Adrenal gland (tissue), 12 donors: ENCODE data around the gene HLCS. TPM values are rescaled to one million over a fixed set of nuclear protein-coding genes. Genes with fewer than 3 reads are reported as not detected.

ENCODE experiments used
- DNase-seq, 7 donors: peaks; one replicate each; pipeline ENCODE4 v3.0.0-alpha.2; 2019 to 2020
- H3K27ac ChIP-seq, 5 donors: fragments of 200-600 bp; sonication (generic) in 4 of 5; 1 replicate in 3 of 5; 2 replicates in 2 of 5; pipeline versions ENCODE4 v1.5.1 to v1.8.0; 2016 to 2020; ENCODE audit warnings: mild to moderate bottlenecking in 1 of 5
- H3K27me3 ChIP-seq: fragments of 200-600 bp; 2 replicates; pipeline ENCODE4 v1.8.0; 2021
- H3K36me3 ChIP-seq, 2 donors: fragments of 200-600 bp; replicated peaks in 1 of 2; 1 replicate in 1 of 2; 2 replicates in 1 of 2; pipeline versions ENCODE4 v1.5.1 to v1.8.0; 2018 to 2022
- H3K4me1 ChIP-seq, 2 donors: fragments of 200-600 bp; replicated peaks in 1 of 2; 1 replicate in 1 of 2; 2 replicates in 1 of 2; pipeline versions ENCODE4 v1.5.1 to v1.8.0; 2018 to 2021
- H3K4me3 ChIP-seq, 4 donors: fragments of 200-600 bp; sonication (generic) in 3 of 4; one replicate each; pipeline ENCODE4 v1.5.1; 2016 to 2018
- H3K9me3 ChIP-seq, 3 donors: fragments of 200-600 bp; sonication (generic) in 1 of 3; replicated peaks in 1 of 3; 1 replicate in 2 of 3; 2 replicates in 1 of 3; pipeline versions ENCODE4 v1.5.1 to v1.8.0; 2016 to 2021
- POLR2A ChIP-seq, 2 donors: fragments of 450-650 bp; IDR thresholded peaks; one replicate each; pipeline ENCODE4 v1.6.1; 2017; ENCODE audit warnings: antibody characterized with exemption in 2 of 2, mild to moderate bottlenecking in 2 of 2, moderate library complexity in 1 of 2
- WGBS, 4 donors: extraction: QIAGEN DNeasy Blood & Tissue Kit in 2 of 4; methylation state at CpG; one replicate each; pipeline versions ENCODE4 v1.1.5 to v1.1.7; 2013 to 2017; 5-methylcytosine and 5-hydroxymethylcytosine counted together
- intact Hi-C, 2 donors: fragments of 100-400 bp; cut with DNase I; formaldehyde crosslinking; loops; one replicate each; pipeline versions ENCODE4 v1.14.1 to v1.15.0; 2022 to 2023
- polyA plus RNA-seq, 3 donors: library from polyadenylated mRNA; stranded (reverse); fragments of 200-250 nt in 2 of 3; fragments of 350-450 nt in 1 of 3; fragmentation: Illumina TruSeq in 1 of 3; extraction: RNeasy Lipid Tissue Mini Kit (QIAGEN cat#74804) in 1 of 3; gene quantifications; one replicate each; pipeline ENCODE4 v1.2.3, GENCODE V29; 2013 to 2014
- small RNA-seq, 2 donors: library from RNA; depleted of rRNA; stranded (forward); fragments of <200 nt; gene quantifications; one replicate each; pipeline ENCODE3, GENCODE V24; 2016
- total RNA-seq, 9 donors: library from RNA; depleted of rRNA in 4 of 9; stranded (reverse); fragments of >200 nt in 4 of 9; fragments of 120-200 nt in 1 of 9; fragmentation: NEBNext Ultra II Directional in 1 of 9; extraction: Animal tissue kit (Norgen Biotek cat#: 25700) in 1 of 9; gene quantifications; one replicate each; pipeline versions ENCODE4 v1.1.0 to v1.2.4, GENCODE V29; 2013 to 2023
- TF ChIP-seq, protein P1 (sequence below), 6 experiments: fragments of 450-650 bp in 4 of 6; fragments of 200-600 bp in 2 of 6; sonication (generic) in 1 of 6; IDR thresholded peaks; 1 replicate in 5 of 6; 2 replicates in 1 of 6; pipeline versions ENCODE4 v1.5.1 to v1.8.0; 2016 to 2021; ENCODE audit warnings: antibody characterized with exemption in 6 of 6, mild to moderate bottlenecking in 2 of 6, moderate library complexity in 1 of 6
- donor health status: healthy with polysubstance abuse.
- donor health status: Bipolar disorder and iron deficiency.
- donor health status: DM: yes; HTN: yes; CAD: no.
- donor health status: DM: no; HTN: no; CAD: no.
- donor health status: DM: no; HTN: no; CAD: no.
- donor health status: DM: yes; HTN: yes; CAD: no.

The HLCS gene
- total and polyA plus RNA-seq, 12 donors: 4.4 to 34.4 (median 19.8) TPM

DNA sequence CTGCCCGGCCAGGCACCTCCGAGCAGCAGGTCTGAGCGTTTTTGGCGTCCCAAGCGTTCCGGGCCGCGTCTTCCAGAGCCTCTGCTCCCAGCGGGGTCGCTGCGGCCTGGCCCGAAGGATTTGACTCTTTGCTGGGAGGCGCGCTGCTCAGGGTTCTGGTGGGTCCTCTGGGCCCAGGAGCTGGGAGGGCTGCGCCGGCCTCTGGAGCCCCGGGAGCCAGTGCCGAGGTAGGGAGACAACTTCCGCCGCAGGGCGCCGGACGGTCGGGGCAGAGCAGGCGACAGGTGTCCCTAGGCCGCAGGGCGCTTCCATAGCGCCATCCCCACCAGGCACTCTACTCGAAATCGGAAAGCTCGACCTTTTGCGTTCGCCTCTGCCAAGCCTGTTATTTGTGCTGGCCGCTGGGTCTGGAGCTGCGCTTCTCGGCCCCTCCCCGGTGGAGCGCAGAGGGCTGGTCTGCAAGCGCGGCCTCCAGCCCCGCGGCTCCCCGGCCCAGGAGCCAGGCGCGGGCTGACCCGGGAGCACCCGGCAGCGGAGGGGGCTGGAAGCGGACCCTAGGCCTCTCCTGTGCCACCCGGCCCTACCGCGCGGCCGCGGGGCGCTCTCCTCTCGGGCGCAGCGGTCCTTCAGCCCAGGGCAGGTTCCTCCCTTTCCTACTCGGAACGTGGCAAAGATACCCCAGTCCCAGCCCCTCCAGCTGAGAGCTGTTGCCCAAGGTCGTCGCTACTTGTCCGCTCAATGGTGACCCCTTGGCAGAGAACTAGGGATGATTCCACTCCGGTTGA is 265.3 kb downstream of the HLCS start:
- no peak overlapping the region for H3K4me3 ChIP-seq
- peak in 1 of 7 donors; percentile 35 for DNase-seq

More for the DNA sequence above, 265.3 kb downstream of the HLCS start:
- Histone ChIP-seq H3K27me3 (peaks cover 99% of the 10 kb centered on the region), H3K27ac (no peak overlapping the region), H3K36me3 (no peaks in the 10 kb centered on the region), H3K4me1 (peaks cover 17 to 35% of the 10 kb centered on the region in 2 donors), H3K9me3 (no peaks in the 10 kb centered on the region)
- intact Hi-C loops: no loop called here
- WGBS, 4 donors: 12 to 22% (median 18%) methylated on average over 8 to 65 of the region's 65 CpGs
- TF ChIP-seq POLR2A (IDR thresholded peaks at IDR 0.05): no peak
- TF ChIP-seq, protein P1, sequence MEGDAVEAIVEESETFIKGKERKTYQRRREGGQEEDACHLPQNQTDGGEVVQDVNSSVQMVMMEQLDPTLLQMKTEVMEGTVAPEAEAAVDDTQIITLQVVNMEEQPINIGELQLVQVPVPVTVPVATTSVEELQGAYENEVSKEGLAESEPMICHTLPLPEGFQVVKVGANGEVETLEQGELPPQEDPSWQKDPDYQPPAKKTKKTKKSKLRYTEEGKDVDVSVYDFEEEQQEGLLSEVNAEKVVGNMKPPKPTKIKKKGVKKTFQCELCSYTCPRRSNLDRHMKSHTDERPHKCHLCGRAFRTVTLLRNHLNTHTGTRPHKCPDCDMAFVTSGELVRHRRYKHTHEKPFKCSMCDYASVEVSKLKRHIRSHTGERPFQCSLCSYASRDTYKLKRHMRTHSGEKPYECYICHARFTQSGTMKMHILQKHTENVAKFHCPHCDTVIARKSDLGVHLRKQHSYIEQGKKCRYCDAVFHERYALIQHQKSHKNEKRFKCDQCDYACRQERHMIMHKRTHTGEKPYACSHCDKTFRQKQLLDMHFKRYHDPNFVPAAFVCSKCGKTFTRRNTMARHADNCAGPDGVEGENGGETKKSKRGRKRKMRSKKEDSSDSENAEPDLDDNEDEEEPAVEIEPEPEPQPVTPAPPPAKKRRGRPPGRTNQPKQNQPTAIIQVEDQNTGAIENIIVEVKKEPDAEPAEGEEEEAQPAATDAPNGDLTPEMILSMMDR (IDR thresholded peaks at IDR 0.05): no peak

Small RNA genes within 50 kb of the gene (small RNA-seq; reads per million reads assigned to genes)
- gene RF00019: 0 reads per million in 2 donors
- gene RNA5SP491: 5.6 to 6.7 reads per million in 2 donors

Other genes starting within 250 kb of the HLCS start
- gene RIPPLY3, start 40.0 kb upstream of the HLCS start, total RNA-seq: under 1 TPM in 6 of 9 donors, not detected in 3; 0.17 to 0.42 (median 0.38) TPM
- 1 to 10 TPM in 1 of 3 donors, under 1 TPM in 2; 0.22 to 1.3 (median 0.40) TPM for gene RIPPLY3, start 40.0 kb upstream of the HLCS start, polyA plus RNA-seq
- gene PIGP, start 106.4 kb upstream of the HLCS start, total RNA-seq: 10 to 100 TPM in 8 of 9 donors, 1 to 10 TPM in 1; 7.3 to 97.3 (median 55.4) TPM
- 100 to 1,000 TPM in 1 of 3 donors, 10 to 100 TPM in 2; 23.2 to 236 (median 33.9) TPM for gene PIGP, start 106.4 kb upstream of the HLCS start, polyA plus RNA-seq
- 100 to 1,000 TPM in 8 of 9 donors, 10 to 100 TPM in 1; 96.8 to 286 (median 145) TPM for gene TTC3, start 106.6 kb upstream of the HLCS start, total RNA-seq
- gene TTC3, start 106.6 kb upstream of the HLCS start, polyA plus RNA-seq: 100 to 1,000 TPM in 1 of 3 donors, 10 to 100 TPM in 2; 37.9 to 109 (median 53.6) TPM